Smooth muscle cell (in vitro differentiated cells): ENCODE data around the gene PALM2AKAP2. TPM values are rescaled to one million over a fixed set of nuclear protein-coding genes. Genes with fewer than 3 reads are reported as not detected.
A peak's percentile ranks its signal among the peaks of the same experiment; 100 is the strongest.

ENCODE experiments used
- DNase-seq: peaks from one replicate; lab custom pipeline; 2025; ENCODE audit not compliant: unreplicated experiment; lab: John Stamatoyannopoulos, UW
- H2AFZ ChIP-seq: fragments of 200-600 bp; sonication (generic); 2 replicates; pipeline ENCODE4 v1.6.0; 2016; ENCODE audit warnings: antibody characterized with exemption, low read depth, mild to moderate bottlenecking
- H3F3A ChIP-seq: fragments of 200-600 bp; sonication (generic); 2 replicates; pipeline ENCODE4 v1.6.0; 2017; ENCODE audit warnings: antibody characterized with exemption, low read depth
- H3K27ac ChIP-seq: fragments of 200-600 bp; sonication (generic); 2 replicates; pipeline ENCODE4 v1.5.1; 2016; ENCODE audit warnings: low read depth, mild to moderate bottlenecking
- H3K27me3 ChIP-seq: fragments of 200-600 bp; sonication (generic); 2 replicates; pipeline ENCODE4 v1.6.1; 2016; ENCODE audit warnings: low read depth, mild to moderate bottlenecking
- H3K36me3 ChIP-seq: fragments of 200-600 bp; sonication (generic); 2 replicates; pipeline ENCODE4 v1.5.1; 2016; ENCODE audit warnings: low read depth
- H3K4me1 ChIP-seq: fragments of 200-600 bp; sonication (generic); 2 replicates; pipeline ENCODE4 v1.5.1; 2016; ENCODE audit warnings: low read depth
- H3K4me2 ChIP-seq: fragments of 200-600 bp; sonication (generic); 2 replicates; pipeline ENCODE4 v1.6.0; 2016; ENCODE audit warnings: mild to moderate bottlenecking
- H3K4me3 ChIP-seq: fragments of 200-600 bp; sonication (generic); 2 replicates; pipeline ENCODE4 v1.5.1; 2016; ENCODE audit warnings: mild to moderate bottlenecking
- H3K79me2 ChIP-seq: fragments of 200-600 bp; sonication (generic); 2 replicates; pipeline ENCODE4 v1.6.0; 2016; ENCODE audit warnings: low read depth, mild to moderate bottlenecking
- H3K9ac ChIP-seq: fragments of 200-600 bp; sonication (generic); 2 replicates; pipeline ENCODE4 v1.6.0; 2016; ENCODE audit warnings: low read depth
- H3K9me3 ChIP-seq: fragments of 200-600 bp; sonication (generic); replicated peaks from 2 replicates; pipeline ENCODE4 v1.5.1; 2016; ENCODE audit warnings: low read depth
- H4K20me1 ChIP-seq: fragments of 200-600 bp; sonication (generic); 2 replicates; pipeline ENCODE4 v1.6.0; 2016; ENCODE audit warnings: low read depth
- WGBS: methylation state at CpG from one replicate; pipeline ENCODE4 v1.1.7; 2016; ENCODE audit warnings: low lambda C conversion rate; 5-methylcytosine and 5-hydroxymethylcytosine counted together
- polyA plus RNA-seq: library from polyadenylated mRNA; unstranded; fragments of >200 nt; fragmentation: Nextera tagmentation; extraction: Ambion mirVana; gene quantifications from 2 replicates; pipeline ENCODE4 v1.2.1, GENCODE V29; 2016
- total RNA-seq: library from RNA; depleted of rRNA; stranded (reverse); fragments of >200 nt; gene quantifications from 2 replicates; pipeline ENCODE4 v1.2.3, GENCODE V29; 2014
- TF ChIP-seq, protein P1 (sequence below): fragments of 200-600 bp; sonication (generic); IDR thresholded peaks from 2 replicates; pipeline ENCODE4 v1.5.1; 2017; ENCODE audit warnings: borderline replicate concordance, mild to moderate bottlenecking, antibody characterized with exemption; ENCODE audit not compliant: insufficient read depth, poor library complexity, severe bottlenecking

PALM2AKAP2 gene
- total and polyA plus RNA-seq, 2 experiments from 2014 or later, result 5.8 to 9.3 TPM

DNA sequence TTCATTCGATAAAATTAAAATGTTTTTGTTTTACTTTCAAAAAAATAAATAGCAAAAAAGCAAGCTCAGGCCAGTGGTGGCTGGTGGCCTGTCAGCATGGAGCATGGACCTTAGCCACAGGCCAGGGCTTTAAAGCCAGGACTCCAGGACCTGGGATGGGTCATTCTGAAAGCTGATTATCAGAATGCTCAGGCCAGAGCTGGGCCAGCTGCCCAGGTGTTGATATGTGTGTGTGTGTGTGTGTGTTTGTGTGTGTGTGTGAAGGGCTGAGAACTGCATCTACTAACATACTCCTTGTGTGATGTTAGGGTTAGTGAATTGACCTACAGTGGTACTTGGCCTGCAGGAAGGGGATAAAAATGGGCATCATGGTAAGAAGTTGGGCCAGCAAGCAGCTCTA lies 21.5 kb downstream of the PALM2AKAP2 start:
- no peak overlapping the region for H3K4me2 ChIP-seq
- no peak overlapping the region for H2AFZ ChIP-seq
- TF ChIP-seq, protein P1, sequence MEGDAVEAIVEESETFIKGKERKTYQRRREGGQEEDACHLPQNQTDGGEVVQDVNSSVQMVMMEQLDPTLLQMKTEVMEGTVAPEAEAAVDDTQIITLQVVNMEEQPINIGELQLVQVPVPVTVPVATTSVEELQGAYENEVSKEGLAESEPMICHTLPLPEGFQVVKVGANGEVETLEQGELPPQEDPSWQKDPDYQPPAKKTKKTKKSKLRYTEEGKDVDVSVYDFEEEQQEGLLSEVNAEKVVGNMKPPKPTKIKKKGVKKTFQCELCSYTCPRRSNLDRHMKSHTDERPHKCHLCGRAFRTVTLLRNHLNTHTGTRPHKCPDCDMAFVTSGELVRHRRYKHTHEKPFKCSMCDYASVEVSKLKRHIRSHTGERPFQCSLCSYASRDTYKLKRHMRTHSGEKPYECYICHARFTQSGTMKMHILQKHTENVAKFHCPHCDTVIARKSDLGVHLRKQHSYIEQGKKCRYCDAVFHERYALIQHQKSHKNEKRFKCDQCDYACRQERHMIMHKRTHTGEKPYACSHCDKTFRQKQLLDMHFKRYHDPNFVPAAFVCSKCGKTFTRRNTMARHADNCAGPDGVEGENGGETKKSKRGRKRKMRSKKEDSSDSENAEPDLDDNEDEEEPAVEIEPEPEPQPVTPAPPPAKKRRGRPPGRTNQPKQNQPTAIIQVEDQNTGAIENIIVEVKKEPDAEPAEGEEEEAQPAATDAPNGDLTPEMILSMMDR, result no peak
- H3K36me3 ChIP-seq, result no peaks in the 10 kb centered on the region
- no peak overlapping the region for H3K4me3 ChIP-seq
- no peaks in the 10 kb centered on the region for H4K20me1 ChIP-seq
- H3K27me3 ChIP-seq, result no peaks in the 10 kb centered on the region
- DNase-seq, result no peak
- H3K79me2 ChIP-seq, result peaks cover 80% of the 10 kb centered on the region
- no peaks in the 10 kb centered on the region for H3K9me3 ChIP-seq
- no peaks in the 10 kb centered on the region for H3K4me1 ChIP-seq
- H3K27ac ChIP-seq, result no peak overlapping the region
- no peak overlapping the region for H3K9ac ChIP-seq
- WGBS, result 43% methylated on average over 1 of the region's 1 CpG
- peaks cover 9% of the 10 kb centered on the region for H3F3A ChIP-seq

DNA sequence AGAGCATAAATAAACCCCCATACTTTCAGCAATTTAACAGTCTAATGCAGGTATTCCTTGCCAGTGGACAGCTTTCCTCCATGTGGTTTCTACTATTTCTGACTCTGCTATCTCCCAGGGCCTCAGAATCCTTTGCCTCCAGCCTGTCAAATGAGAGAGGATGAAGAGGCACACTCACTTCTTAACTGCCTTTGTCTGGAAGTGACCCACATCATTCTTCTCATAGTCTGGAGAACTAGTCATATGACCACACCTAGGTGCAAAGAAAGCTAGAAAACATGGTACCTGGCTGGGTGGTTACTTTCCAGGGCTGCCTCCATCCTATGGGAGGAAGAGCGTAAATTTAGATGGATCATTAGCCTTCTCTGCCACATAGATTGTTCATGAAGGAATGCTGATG lies 22.5 kb downstream of the PALM2AKAP2 start:
- Histone ChIP-seq H3K27me3 (no peaks in the 10 kb centered on the region), H3K4me1 (no peaks in the 10 kb centered on the region), H3K4me2 (no peak overlapping the region), H3K79me2 (peaks cover 74% of the 10 kb centered on the region), H3K9me3 (no peaks in the 10 kb centered on the region), H3K4me3 (no peak overlapping the region), H3K9ac (no peak overlapping the region), H4K20me1 (no peaks in the 10 kb centered on the region), H3F3A (peaks cover 9% of the 10 kb centered on the region), H3K36me3 (no peaks in the 10 kb centered on the region), H2AFZ (no peak overlapping the region), H3K27ac (no peak overlapping the region)
- DNase-seq, result no peak
- TF ChIP-seq, protein P1, result no peak
- 95% methylated on average over 1 of the region's 1 CpG for WGBS

DNA sequence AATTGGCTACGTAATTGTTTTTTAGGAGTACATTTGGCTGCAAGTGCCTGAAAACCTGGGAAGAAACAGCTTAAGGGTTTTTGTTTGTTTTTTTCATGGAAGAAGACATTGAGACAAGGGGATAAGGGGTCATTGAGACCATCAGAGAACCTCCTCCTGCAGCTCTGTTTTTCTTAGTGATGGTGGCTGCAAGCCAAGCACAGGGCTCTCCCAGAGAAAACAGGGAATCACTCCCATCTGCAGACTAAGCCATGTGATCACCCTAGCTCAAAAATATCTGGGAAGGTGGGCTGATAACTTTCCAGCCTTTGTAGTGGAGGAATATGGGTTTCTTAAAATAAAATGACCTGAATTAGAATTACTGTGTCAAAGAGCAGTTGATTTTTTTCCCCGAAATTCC lies 25.1 kb downstream of the PALM2AKAP2 start:
- Histone ChIP-seq H3F3A (peaks cover 3% of the 10 kb centered on the region), H4K20me1 (no peaks in the 10 kb centered on the region), H3K79me2 (peaks cover 83% of the 10 kb centered on the region), H3K27me3 (no peaks in the 10 kb centered on the region), H3K36me3 (no peaks in the 10 kb centered on the region), H3K9ac (no peak overlapping the region), H2AFZ (no peak overlapping the region), H3K4me1 (no peaks in the 10 kb centered on the region), H3K9me3 (no peaks in the 10 kb centered on the region), H3K4me2 (no peak overlapping the region), H3K27ac (no peak overlapping the region), H3K4me3 (no peak overlapping the region)
- TF ChIP-seq, protein P1, result no peak
- 94% methylated on average over 2 of the region's 2 CpGs for WGBS
- no peak for DNase-seq

DNA sequence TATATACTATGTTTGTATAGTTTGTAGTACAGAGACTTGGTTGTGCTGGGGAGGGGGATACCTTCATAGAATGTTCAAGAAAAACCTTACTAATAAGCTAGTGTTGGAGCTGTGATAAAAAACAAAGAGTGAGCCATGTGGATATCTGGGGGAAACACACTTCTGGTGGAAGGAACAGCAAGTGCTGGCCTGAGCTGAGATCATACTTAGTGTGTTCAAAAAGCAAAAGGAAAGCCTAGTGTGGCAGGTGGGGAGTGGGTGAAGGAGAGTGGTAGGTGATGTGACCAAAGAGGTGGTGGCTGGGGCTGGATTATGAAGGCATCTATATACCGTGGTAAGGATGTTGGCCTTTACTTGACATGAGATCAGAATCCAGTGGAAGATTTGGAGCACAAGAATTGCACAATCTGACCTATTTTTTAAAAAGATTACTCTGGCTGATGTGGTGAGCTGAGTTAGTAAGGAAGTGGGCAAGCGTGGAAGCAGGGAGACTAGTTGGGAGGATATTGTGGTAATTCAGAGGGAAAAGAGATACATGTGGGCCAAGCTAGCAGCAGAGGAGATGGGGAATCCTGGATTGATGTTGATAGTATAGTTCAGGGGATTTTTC lies 26.6 kb downstream of the PALM2AKAP2 start:
- TF ChIP-seq, protein P1, result no peak
- H3K79me2 ChIP-seq, result peaks cover 70% of the 10 kb centered on the region
- H3K27ac ChIP-seq, result peak overlapping the region; percentile 61
- H4K20me1 ChIP-seq, result no peaks in the 10 kb centered on the region
- no peak overlapping the region for H3K4me3 ChIP-seq
- no peak overlapping the region for H3K4me2 ChIP-seq
- WGBS, result 41% methylated on average over 2 of the region's 2 CpGs
- H3K27me3 ChIP-seq, result no peaks in the 10 kb centered on the region
- H3K4me1 ChIP-seq, result no peaks in the 10 kb centered on the region
- no peaks in the 10 kb centered on the region for H3K36me3 ChIP-seq
- no peak overlapping the region for H2AFZ ChIP-seq
- H3F3A ChIP-seq, result peaks cover 3% of the 10 kb centered on the region
- DNase-seq, result no peak
- no peaks in the 10 kb centered on the region for H3K9me3 ChIP-seq
- no peak overlapping the region for H3K9ac ChIP-seq
